Stimulated activated CD8-positive, alpha-beta memory T cell treated with anti-CD3 and anti-CD28 coated beads, Interleukin-2, amount 100 ng/mL, for 48 hours (primary cell): ENCODE results near the gene DAO.
A peak's percentile ranks its signal among the peaks of the same experiment; 100 is the strongest.

Experiments
- DNase-seq, 2 donors: peaks; one replicate each; pipeline ENCODE4 v3.0.0-alpha.2; 2020; ENCODE audit warnings: low read depth in 2 of 2

Gene DAO

GRCh38 chr12:108875682-108876361 lies 4.1 kb upstream of the DAO start:
- no peak for DNase-seq

GRCh38 chr12:108876550-108876949 lies 3.3 kb upstream of the DAO start:
- no peak for DNase-seq

DNA sequence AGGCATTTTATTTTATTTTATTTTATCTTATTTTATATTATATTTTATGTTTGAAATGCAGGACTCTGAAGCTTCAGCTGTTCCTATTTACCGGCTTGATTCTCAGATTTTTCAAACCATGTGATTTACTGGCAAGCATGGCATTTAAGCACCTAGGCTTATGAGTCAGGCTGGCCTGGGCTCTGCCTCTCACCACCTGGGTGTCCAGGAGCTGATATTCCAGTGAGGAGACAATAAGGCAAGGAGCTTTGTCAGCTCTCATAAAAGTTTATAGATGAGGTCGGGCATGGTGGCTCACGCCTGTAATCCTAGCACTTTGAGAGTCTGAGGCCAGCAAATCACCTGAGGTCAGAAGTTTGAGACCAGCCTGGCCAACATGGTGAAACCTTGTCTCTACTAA lies 2.1 kb downstream of the DAO start:
- no peak for DNase-seq

GRCh38 chr12:108884116-108885012 lies 4.5 kb downstream of the DAO start:
- DNase-seq, result peak; percentile 55 to 57

DNA sequence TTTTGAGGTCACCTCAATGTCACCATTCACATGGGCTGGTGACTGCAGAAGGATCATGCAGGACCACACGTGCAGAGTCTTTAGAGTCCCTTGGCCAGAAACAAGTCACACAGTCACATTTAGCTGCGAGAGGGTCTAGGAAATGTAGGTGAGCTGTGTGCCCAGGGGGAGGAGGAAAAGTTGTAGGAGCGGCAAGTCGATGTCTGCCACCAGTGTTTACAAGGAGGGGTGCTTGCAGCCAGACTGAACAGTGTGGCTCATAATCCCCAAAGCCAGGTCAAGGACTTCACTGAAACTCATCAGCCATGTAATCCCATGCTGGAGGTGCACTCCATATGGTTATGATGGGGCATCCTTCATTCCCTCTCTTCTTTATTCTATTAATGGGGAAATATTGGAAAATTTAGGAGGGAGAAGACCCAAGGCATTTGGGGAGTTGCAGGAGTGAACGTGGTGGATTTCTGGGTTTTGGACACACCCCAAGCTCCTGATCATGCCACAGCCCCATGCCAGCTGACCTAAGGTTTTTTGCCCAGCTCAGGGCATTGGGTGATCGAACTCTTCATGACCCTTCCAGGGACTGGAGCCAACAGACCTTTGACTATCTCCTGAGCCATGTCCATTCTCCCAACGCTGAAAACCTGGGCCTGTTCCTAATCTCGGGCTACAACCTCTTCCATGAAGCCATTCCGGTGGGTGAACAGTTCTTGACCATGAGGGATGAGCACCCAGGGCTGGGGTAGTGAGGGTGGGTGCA lies 7.2 kb downstream of the DAO start:
- DNase-seq, result no peak

GRCh38 chr12:108888031-108888430 lies 8.1 kb downstream of the DAO start:
- DNase-seq, result no peak

DNA sequence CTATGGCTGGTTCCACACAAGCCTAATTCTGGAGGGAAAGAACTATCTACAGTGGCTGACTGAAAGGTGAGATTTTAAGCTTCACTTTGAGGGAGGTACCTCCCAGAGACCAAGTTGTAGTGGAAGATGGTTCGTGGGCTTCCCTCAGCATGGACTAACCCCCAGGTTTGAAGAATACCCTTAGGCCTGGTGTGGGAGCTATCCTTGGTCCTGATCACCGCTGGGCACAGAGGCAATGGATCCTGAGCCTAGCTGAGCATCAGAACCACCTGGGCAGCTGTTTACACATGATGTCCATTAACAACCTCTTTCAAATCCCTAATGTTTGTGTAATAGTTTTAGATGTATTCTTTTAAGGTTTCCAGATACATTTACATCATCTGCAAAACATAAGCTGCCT lies 10.3 kb downstream of the DAO start:
- no peak for DNase-seq

DNA sequence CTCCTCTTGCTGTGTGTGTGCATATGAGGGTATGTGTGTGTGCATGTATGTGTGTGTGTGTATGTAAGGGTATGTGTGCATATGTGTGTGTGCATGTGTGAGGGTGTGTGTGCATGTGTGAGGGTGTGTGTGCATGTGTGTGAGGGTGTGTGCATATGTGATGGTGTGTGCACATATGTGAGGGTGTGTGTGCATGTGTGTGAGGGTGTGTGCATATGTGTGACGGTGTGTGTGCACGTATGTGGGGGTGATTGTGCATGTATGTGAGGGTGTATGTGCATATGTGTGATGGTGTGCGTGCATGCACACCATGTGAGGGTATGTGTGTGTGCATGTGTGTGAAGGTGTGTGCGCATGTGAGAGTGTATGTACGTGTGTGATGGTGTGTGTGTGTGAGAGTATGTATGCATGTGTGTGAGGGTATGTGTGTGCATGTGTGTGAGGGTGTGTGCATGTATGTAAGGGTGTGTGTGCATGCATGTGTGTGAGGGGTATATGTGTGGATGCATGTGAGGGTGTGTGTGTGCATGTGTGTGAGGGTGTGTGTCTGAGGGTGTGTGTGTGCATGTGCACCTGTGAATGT lies 15.4 kb downstream of the DAO start:
- DNase-seq, result no peak

DNA sequence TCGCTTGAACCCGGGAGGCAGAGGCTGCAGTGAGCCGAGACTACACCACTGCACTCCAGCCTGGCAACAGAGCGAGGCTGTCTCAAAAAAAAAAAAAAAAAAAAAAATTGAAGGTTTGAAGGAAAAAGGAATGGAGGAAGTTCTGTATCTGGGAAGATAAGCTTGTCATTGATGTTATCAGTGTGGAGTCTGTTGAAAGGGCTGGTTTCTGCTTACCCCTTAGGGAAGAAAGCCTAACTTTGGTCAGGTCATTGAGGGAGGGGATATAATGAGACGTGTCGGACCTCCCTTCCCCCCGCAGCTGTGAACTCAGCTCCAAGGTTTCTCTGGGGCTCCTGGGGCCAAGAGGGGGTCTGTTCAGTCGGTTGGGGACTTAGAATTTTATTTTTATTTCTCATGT lies 16.4 kb downstream of the DAO start:
- DNase-seq, result no peak

DNA sequence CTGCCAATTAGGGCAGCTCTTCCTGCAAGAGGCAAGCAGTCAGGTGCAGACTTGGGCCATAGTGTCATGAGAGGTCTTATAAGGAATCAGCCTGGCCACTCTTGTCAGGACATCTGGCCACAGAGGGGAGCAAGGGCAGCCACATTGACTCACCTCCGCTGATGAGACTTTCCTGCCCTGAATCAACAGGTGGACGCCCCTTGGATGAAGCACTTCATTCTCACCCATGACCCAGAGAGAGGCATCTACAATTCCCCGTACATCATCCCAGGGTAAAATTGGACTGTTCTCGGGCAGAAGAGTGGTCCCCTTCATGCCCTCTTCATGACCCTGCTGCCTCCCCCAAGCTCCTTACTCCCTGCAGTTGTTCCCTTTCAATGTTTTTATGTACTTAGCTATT lies 16.9 kb downstream of the DAO start:
- no peak for DNase-seq

- no peak for DNase-seq
Observed at GRCh38 chr12:108899145-108899544, 19.3 kb downstream of the DAO start.

DNA sequence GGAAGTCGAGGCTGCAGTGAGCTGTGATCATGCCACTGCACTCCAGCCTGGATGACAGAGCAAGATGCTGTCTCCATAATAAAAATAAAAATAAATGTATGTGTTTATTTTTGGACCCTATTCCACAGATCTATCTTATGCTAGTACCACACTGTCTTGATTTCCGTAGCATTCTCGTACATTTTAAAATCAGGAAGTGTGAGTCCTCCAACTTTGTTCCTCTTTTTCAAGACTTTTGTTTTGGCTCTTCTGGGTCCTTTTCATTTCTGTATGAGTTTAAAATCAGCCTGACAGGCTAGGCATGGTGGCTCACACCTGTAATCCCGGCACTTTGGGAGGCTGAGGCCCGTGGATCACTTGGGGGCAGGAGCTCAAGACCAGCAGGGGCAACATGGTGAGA lies 25.8 kb downstream of the DAO start:
- no peak for DNase-seq

DNA sequence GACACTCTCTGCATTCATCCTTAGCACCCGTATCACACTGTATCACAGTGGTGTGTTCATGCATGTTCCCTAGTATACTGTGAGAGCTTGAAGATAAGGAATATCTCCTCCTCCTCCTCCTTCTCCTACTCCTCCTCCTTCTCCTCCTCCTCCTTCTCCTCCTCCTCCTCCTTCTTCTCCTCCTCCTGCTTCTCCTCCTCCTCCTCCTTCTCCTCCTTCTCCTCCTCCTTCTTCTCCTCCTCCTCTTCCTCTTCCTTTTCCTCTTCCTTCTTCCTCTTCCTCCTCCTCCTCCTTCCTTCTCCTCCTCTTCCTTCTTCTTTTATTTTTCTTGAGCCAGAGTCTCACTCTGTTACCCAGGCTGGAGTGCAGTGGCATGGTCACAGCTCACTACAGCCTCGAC lies 27.1 kb downstream of the DAO start:
- DNase-seq, result no peak

- DNase-seq, result no peak
Observed at GRCh38 chr12:108907839-108908351, 28.0 kb downstream of the DAO start.

DNA sequence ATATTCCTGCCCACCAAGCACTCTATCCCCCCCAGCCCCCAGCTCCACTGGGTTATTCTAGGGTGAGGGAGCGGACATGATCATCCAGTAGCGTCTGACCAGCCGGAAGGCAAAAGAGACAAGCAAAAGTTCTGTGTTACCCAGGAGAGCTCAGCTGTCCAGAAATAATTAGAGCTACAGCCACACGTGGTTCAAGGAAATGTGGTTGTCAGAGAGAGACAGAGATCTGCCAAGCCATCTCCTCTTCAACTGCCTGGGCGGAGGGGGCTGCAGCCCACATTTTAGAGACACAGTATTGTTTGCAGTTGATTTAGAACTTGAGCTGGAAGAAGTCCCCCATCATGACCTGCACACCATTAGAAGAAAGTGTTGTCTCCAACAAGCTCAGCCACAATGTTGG lies 30.4 kb downstream of the DAO start:
- no peak for DNase-seq

DNA sequence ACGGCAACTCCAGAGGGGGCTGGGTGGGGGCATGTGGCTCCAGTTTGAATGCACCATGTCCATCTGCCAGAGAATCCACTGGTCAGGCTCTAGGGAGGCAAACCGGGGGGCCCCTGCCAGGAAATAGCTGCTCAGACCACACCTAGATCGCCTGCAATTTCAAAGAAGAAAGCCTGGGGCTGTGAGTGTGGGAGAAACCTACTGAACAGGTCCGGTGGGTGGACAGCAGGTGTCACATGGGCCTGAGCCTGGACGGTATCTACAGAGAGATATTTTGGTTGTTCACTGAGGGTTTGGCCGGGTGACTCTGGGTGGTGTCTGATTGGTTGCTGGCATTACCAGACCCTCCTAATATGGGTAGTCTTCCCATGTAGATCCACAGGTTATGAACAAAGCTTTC lies 32.0 kb downstream of the DAO start:
- DNase-seq, result no peak

DNA sequence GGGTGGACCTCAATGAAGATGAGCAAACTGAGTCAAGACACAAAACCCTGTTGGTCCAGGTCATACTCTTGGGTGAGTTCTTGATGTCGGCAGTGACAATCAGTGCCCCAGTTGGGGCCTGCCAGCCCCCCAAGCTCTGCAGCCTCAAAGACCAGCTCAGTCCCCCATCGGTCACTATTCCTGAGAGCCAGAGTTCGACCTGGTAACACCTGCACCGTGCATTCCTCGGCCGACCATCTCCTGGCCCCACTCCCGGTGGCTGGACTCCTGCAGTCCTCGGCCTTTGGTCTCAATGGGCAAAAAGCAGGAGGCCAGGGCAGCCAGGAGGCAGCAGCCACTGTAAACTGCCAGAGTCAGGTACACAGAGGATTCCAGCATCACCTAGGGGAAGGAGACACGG lies 32.5 kb downstream of the DAO start:
- DNase-seq, result no peak

GRCh38 chr12:108914121-108914531 lies 34.2 kb downstream of the DAO start:
- DNase-seq, result no peak

DNA sequence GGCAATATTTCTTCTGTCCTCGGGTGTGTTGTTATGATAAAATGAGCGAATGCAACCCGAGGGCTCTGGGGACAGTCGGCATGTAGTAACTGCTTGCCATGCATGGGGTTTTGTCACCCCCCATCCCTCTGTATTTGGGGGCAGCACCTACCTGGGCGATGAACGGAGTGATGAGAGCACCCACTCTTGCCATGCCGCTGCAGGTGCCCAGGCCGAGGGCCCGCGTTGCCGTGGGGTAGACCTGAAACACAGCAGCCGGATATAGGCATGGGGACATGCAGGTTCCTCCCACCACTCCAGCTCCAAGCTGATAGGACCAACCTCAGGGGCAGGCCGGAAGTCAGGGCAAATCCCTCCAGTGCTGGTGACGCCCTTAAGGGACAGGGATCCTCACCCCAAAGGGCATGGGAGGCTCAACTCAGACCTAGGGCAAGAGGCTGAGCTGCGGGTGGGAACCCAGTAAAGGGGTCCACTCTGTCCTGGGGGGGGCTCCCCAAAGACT lies 35.8 kb downstream of the DAO start:
- DNase-seq, result no peak

DNA sequence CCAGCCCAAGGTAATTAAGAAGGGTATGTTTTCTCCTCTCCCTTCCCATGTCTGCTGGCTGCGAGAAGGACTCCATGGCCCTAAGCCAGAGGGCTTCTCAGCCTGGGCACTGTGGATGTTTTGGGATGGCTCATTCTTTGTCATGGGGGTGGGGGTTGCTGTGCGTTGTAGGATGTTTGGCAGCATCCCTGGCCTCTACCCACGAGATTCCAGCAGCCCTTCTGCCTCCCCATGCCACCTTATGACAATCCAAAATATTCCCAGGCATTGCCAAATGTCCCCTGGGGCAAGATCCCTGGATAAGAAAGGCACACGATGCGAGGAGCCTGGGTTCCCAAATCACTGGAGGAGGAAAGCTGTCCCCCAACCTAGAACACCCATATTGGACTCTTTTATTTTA lies 36.4 kb downstream of the DAO start:
- no peak for DNase-seq

DNA sequence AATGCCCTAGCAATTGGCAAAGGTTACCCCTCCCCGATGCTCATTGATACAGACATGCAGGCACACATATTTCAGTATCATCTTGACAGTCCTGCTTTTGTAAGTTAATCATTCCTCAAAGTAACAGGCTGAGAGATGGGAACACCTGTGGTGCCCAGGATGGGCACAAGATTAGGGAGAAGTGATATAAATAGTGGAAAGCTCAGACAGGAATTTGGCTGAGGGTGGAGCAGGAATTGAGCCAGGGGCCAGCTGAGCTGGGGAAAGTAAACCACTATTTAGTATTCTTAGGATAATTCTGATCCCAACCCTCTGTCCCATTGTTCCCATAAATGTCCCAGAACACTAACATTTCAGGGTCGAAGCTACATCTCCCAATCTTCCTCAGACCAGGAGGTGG lies 38.3 kb downstream of the DAO start:
- no peak for DNase-seq
